Measurements from ENCODE around the gene MEGF9. TPM values are rescaled to one million over a fixed set of nuclear protein-coding genes. Genes with fewer than 3 reads are reported as not detected.
A peak's percentile ranks its signal among the peaks of the same experiment; 100 is the strongest.

MEGF9 gene
- total and polyA plus RNA-seq, 2 donors: 3.5 to 3.7 TPM

GRCh38 chr9:120711841-120712538 is 2.3 kb downstream of the MEGF9 start:
- Histone ChIP-seq H3K9me3 (ENCODE audit: control insufficient read depth in 2 of 2, insufficient read depth in 1 of 2, low read length in 1 of 2) (no peaks in the 10 kb centered on the region), H3K4me3 (ENCODE audit: low read length in 2 of 2) (peak overlapping the region in 1 of 2 donors; percentile 18), H3K4me1 (ENCODE audit: control insufficient read depth in 2 of 2, insufficient read depth in 2 of 2, low read length in 2 of 2) (peaks cover 14 to 23% of the 10 kb centered on the region in 2 donors), H3K27ac (ENCODE audit: low read depth in 1 of 2, low read length in 1 of 2) (no peak overlapping the region), H3K36me3 (ENCODE audit: control insufficient read depth in 2 of 2, insufficient read depth in 2 of 2, low read length in 1 of 2) (no peaks in the 10 kb centered on the region), H3K27me3 (ENCODE audit: control insufficient read depth in 2 of 2, insufficient read depth in 1 of 2, low read length in 1 of 2) (peaks cover 0 to 10% of the 10 kb centered on the region in 2 donors)
- WGBS: 62% methylated on average over 5 of the region's 5 CpGs
- no peak for DNase-seq (ENCODE audit: low read depth in 6 of 9, low spot score in 9 of 9)

DNA sequence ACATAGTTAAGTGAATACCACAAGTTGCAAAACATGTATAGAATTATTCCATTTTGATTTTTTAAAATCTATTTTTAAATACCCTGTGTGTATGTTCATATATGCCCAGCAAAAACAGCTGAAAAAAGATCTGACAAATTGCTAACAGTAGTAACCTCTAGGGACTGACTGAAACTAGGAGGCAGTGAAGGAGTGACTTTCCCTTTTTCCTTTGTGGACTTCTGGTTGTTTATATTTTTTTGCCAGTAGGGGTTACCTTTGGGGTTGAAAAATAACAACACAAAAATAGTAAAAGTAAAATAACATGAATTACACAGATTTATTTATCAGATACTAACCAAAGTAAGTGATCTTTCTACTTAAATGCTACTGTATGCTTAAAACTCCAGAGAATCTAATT is 2.9 kb downstream of the MEGF9 start:
- H3K4me3 ChIP-seq (ENCODE audit: low read length in 2 of 2): no peak overlapping the region
- H3K9me3 ChIP-seq (ENCODE audit: control insufficient read depth in 2 of 2, insufficient read depth in 1 of 2, low read length in 1 of 2): no peaks in the 10 kb centered on the region
- DNase-seq (ENCODE audit: low read depth in 6 of 9, low spot score in 9 of 9): no peak
- H3K4me1 ChIP-seq (ENCODE audit: control insufficient read depth in 2 of 2, insufficient read depth in 2 of 2, low read length in 2 of 2): peaks cover 14 to 23% of the 10 kb centered on the region in 2 donors
- H3K27me3 ChIP-seq (ENCODE audit: control insufficient read depth in 2 of 2, insufficient read depth in 1 of 2, low read length in 1 of 2): peaks cover 0 to 10% of the 10 kb centered on the region in 2 donors
- H3K27ac ChIP-seq (ENCODE audit: low read depth in 1 of 2, low read length in 1 of 2): no peak overlapping the region
- H3K36me3 ChIP-seq (ENCODE audit: control insufficient read depth in 2 of 2, insufficient read depth in 2 of 2, low read length in 1 of 2): no peaks in the 10 kb centered on the region

DNA sequence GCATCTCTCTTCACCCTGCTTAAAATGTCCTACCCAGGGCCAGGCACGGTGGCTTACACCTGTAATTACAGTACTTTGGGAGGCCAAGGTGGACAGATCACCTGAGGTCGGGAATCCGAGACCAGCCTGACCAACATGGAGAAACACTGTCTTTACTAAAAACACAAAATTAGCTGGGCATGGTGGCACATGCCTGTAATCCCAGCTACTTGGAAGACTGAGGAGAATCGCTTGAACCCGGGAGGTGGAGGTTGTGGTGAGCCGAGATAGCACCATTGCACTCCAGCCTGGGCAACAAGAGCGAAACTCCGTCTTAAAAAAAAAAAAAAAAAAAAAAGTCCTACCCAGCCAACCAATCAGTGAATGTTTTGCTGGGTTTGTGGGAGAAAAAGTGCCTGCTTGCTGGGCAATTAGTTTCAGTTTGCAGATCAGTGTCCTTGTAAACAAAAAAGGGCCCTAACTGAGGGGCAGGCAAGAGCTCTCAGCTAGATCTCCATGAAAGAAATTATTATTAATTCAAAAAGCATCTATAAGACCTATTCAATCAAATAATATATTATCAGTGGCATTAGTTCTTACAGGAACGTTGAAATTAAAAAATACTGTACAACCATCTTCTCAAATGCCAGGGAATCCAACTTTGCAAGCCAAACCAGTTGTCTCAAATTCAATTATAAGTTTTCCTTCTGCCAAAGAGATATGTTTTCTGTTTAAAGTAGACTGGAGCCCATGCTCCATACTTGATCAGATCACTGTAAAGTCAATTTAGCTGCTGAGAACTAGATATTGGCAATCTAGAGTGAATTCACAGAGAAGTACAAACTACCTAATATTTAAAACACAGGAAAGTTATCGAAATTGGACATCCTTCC is 3.9 kb downstream of the MEGF9 start:
- DNase-seq (ENCODE audit: low read depth in 6 of 9, low spot score in 9 of 9): peak in 1 of 9 donors; percentile 49

DNA sequence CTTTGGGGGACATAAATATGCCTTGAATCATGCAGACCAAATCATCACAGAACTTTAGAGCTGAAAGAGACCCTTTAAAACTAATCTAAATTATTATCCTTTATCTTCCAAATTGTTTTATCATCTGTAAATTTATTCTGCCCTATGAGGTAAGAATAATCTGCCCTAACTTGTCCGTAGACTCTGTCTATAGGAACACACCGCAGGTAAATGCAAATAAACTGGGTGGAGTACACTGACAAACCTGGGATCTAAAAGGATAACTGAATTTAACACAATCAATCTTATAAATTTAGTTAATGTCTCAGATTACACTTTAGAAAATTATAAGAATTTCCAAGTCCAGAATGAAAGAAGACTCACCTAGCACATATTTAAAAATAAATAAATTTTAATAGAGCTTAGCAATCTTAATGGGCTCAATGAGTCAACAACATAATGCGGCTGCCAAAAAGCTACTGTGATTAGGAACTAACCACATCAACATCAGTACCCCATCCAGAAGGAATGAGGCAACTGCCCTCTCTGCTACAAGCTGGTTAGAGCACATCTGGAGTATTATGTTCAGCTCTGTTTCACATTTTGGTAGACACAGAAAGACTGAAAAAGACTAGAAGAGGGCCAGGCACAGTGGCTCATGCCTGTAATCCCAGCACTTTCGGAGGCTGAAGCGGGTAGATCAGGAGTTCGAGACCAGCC is 5.6 kb downstream of the MEGF9 start:
- Histone ChIP-seq H3K36me3 (ENCODE audit: control insufficient read depth in 2 of 2, insufficient read depth in 2 of 2, low read length in 1 of 2) (no peaks in the 10 kb centered on the region), H3K4me3 (ENCODE audit: low read length in 2 of 2) (no peak overlapping the region), H3K9me3 (ENCODE audit: control insufficient read depth in 2 of 2, insufficient read depth in 1 of 2, low read length in 1 of 2) (no peaks in the 10 kb centered on the region), H3K4me1 (ENCODE audit: control insufficient read depth in 2 of 2, insufficient read depth in 2 of 2, low read length in 2 of 2) (peaks cover 11 to 15% of the 10 kb centered on the region in 2 donors), H3K27me3 (ENCODE audit: control insufficient read depth in 2 of 2, insufficient read depth in 1 of 2, low read length in 1 of 2) (peaks cover 0 to 2% of the 10 kb centered on the region in 2 donors), H3K27ac (ENCODE audit: low read depth in 1 of 2, low read length in 1 of 2) (no peak overlapping the region)
- 99% methylated on average over 6 of the region's 6 CpGs for WGBS
- DNase-seq (ENCODE audit: low read depth in 6 of 9, low spot score in 9 of 9): no peak

More for the DNA sequence above, 3.9 kb downstream of the MEGF9 start:
- H3K4me1 ChIP-seq (ENCODE audit: control insufficient read depth in 2 of 2, insufficient read depth in 2 of 2, low read length in 2 of 2): peaks cover 14 to 22% of the 10 kb centered on the region in 2 donors
- peak overlapping the region in 1 of 2 donors; percentile 23 for H3K4me3 ChIP-seq (ENCODE audit: low read length in 2 of 2)
- peaks cover 0 to 8% of the 10 kb centered on the region in 2 donors for H3K27me3 ChIP-seq (ENCODE audit: control insufficient read depth in 2 of 2, insufficient read depth in 1 of 2, low read length in 1 of 2)
- no peak overlapping the region for H3K27ac ChIP-seq (ENCODE audit: low read depth in 1 of 2, low read length in 1 of 2)
- H3K36me3 ChIP-seq (ENCODE audit: control insufficient read depth in 2 of 2, insufficient read depth in 2 of 2, low read length in 1 of 2): no peaks in the 10 kb centered on the region
- no peaks in the 10 kb centered on the region for H3K9me3 ChIP-seq (ENCODE audit: control insufficient read depth in 2 of 2, insufficient read depth in 1 of 2, low read length in 1 of 2)
- WGBS: 55% methylated on average over 10 of the region's 10 CpGs

- DNase-seq (ENCODE audit: low read depth in 6 of 9, low spot score in 9 of 9): no peak
- no peaks in the 10 kb centered on the region for H3K9me3 ChIP-seq (ENCODE audit: control insufficient read depth in 2 of 2, insufficient read depth in 1 of 2, low read length in 1 of 2)
- 95% methylated on average over 2 of the region's 2 CpGs for WGBS
- H3K27me3 ChIP-seq (ENCODE audit: control insufficient read depth in 2 of 2, insufficient read depth in 1 of 2, low read length in 1 of 2): no peaks in the 10 kb centered on the region
- no peak overlapping the region for H3K27ac ChIP-seq (ENCODE audit: low read depth in 1 of 2, low read length in 1 of 2)
- no peaks in the 10 kb centered on the region for H3K36me3 ChIP-seq (ENCODE audit: control insufficient read depth in 2 of 2, insufficient read depth in 2 of 2, low read length in 1 of 2)
- H3K4me3 ChIP-seq (ENCODE audit: low read length in 2 of 2): no peak overlapping the region
- H3K4me1 ChIP-seq (ENCODE audit: control insufficient read depth in 2 of 2, insufficient read depth in 2 of 2, low read length in 2 of 2): peaks cover 3 to 6% of the 10 kb centered on the region in 2 donors
Observed at GRCh38 chr9:120707170-120707569, 7.1 kb downstream of the MEGF9 start.

GRCh38 chr9:120705174-120705573 is 9.1 kb downstream of the MEGF9 start:
- H3K27me3 ChIP-seq (ENCODE audit: control insufficient read depth in 2 of 2, insufficient read depth in 1 of 2, low read length in 1 of 2): no peaks in the 10 kb centered on the region
- H3K4me3 ChIP-seq (ENCODE audit: low read length in 2 of 2): no peak overlapping the region
- no peak for DNase-seq (ENCODE audit: low read depth in 6 of 9, low spot score in 9 of 9)
- H3K36me3 ChIP-seq (ENCODE audit: control insufficient read depth in 2 of 2, insufficient read depth in 2 of 2, low read length in 1 of 2): no peaks in the 10 kb centered on the region
- 82% methylated on average over 3 of the region's 3 CpGs for WGBS
- no peaks in the 10 kb centered on the region for H3K9me3 ChIP-seq (ENCODE audit: control insufficient read depth in 2 of 2, insufficient read depth in 1 of 2, low read length in 1 of 2)
- no peak overlapping the region for H3K27ac ChIP-seq (ENCODE audit: low read depth in 1 of 2, low read length in 1 of 2)
- peaks cover 0 to 3% of the 10 kb centered on the region in 2 donors for H3K4me1 ChIP-seq (ENCODE audit: control insufficient read depth in 2 of 2, insufficient read depth in 2 of 2, low read length in 2 of 2)

DNA sequence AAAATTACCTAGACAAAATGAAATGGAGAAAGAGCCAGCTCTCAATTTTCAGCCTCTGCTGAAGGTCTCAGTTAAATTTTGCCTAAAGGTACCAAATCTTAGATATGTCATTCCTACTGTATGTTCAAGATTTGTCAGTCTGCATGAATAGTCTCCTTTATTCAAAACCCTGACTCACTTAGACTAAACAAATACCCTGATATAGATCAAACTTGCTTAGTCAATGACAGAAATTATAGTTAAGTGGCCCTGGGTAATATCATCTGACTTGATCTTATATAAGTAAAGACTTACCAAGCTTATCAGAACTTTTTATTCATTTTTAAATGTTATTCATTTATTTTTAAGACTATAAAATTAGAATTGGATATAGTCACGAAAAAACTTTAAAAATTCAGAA is 12.2 kb downstream of the MEGF9 start:
- DNase-seq (ENCODE audit: low read depth in 6 of 9, low spot score in 9 of 9): no peak
- Histone ChIP-seq H3K9me3 (ENCODE audit: control insufficient read depth in 2 of 2, insufficient read depth in 1 of 2, low read length in 1 of 2) (no peaks in the 10 kb centered on the region), H3K36me3 (ENCODE audit: control insufficient read depth in 2 of 2, insufficient read depth in 2 of 2, low read length in 1 of 2) (no peaks in the 10 kb centered on the region), H3K27ac (ENCODE audit: low read depth in 1 of 2, low read length in 1 of 2) (no peak overlapping the region), H3K27me3 (ENCODE audit: control insufficient read depth in 2 of 2, insufficient read depth in 1 of 2, low read length in 1 of 2) (no peaks in the 10 kb centered on the region), H3K4me3 (ENCODE audit: low read length in 2 of 2) (no peak overlapping the region), H3K4me1 (ENCODE audit: control insufficient read depth in 2 of 2, insufficient read depth in 2 of 2, low read length in 2 of 2) (no peaks in the 10 kb centered on the region)
- 97% methylated on average over 1 of the region's 1 CpG for WGBS

DNA sequence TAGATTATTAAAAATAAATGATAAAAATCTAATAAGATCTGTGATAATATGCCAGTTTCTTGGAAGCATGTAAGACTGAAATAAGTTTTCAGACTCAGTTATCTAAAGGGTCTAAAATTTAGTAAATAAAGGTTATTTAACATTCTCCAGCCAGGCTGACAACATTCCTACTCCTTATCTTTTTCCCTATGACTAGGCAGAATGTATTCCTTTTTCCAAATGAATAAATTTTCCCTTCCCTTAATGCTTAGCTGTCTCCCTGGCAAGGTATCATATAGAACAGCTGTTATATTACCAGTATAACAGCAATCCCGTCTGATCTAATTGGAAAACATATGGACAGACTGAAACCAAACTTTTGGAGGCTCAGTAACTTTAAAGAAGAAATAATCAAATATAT is 13.0 kb downstream of the MEGF9 start:
- 96% methylated on average over 1 of the region's 1 CpG for WGBS
- Histone ChIP-seq H3K27ac (ENCODE audit: low read depth in 1 of 2, low read length in 1 of 2) (no peak overlapping the region), H3K9me3 (ENCODE audit: control insufficient read depth in 2 of 2, insufficient read depth in 1 of 2, low read length in 1 of 2) (no peaks in the 10 kb centered on the region), H3K4me1 (ENCODE audit: control insufficient read depth in 2 of 2, insufficient read depth in 2 of 2, low read length in 2 of 2) (no peaks in the 10 kb centered on the region), H3K27me3 (ENCODE audit: control insufficient read depth in 2 of 2, insufficient read depth in 1 of 2, low read length in 1 of 2) (no peaks in the 10 kb centered on the region), H3K4me3 (ENCODE audit: low read length in 2 of 2) (no peak overlapping the region), H3K36me3 (ENCODE audit: control insufficient read depth in 2 of 2, insufficient read depth in 2 of 2, low read length in 1 of 2) (no peaks in the 10 kb centered on the region)
- DNase-seq (ENCODE audit: low read depth in 6 of 9, low spot score in 9 of 9): no peak

- WGBS: 92% methylated on average over 2 of the region's 2 CpGs
- no peaks in the 10 kb centered on the region for H3K27me3 ChIP-seq (ENCODE audit: control insufficient read depth in 2 of 2, insufficient read depth in 1 of 2, low read length in 1 of 2)
- DNase-seq (ENCODE audit: low read depth in 6 of 9, low spot score in 9 of 9): no peak
- no peak overlapping the region for H3K27ac ChIP-seq (ENCODE audit: low read depth in 1 of 2, low read length in 1 of 2)
- H3K4me3 ChIP-seq (ENCODE audit: low read length in 2 of 2): no peak overlapping the region
- no peaks in the 10 kb centered on the region for H3K9me3 ChIP-seq (ENCODE audit: control insufficient read depth in 2 of 2, insufficient read depth in 1 of 2, low read length in 1 of 2)
- H3K36me3 ChIP-seq (ENCODE audit: control insufficient read depth in 2 of 2, insufficient read depth in 2 of 2, low read length in 1 of 2): no peaks in the 10 kb centered on the region
- no peaks in the 10 kb centered on the region for H3K4me1 ChIP-seq (ENCODE audit: control insufficient read depth in 2 of 2, insufficient read depth in 2 of 2, low read length in 2 of 2)
Observed at GRCh38 chr9:120698766-120699165, 15.5 kb downstream of the MEGF9 start.

Data from thymus (tissue), 11 donors.